ENCODE results near the gene PAQR8. TPM values are rescaled to one million over a fixed set of nuclear protein-coding genes. Genes with fewer than 3 reads are reported as not detected.

The PAQR8 gene
- polyA plus RNA-seq, 1 donor from 2014 or later = 1.8 TPM

- Histone ChIP-seq H3K4me2 (ENCODE audit: low read length) (no peak overlapping the region), H3K79me2 (replicated peaks; ENCODE audit: insufficient read depth, low read length) (no peaks in the 10 kb centered on the region), H3K9me2 (ENCODE audit: insufficient read depth, low read length) (no peaks in the 10 kb centered on the region), H3K27me3 (ENCODE audit: insufficient read depth, low read depth, low read length) (no peaks in the 10 kb centered on the region), H3K27ac (ENCODE audit: low read length) (no peak overlapping the region), H3F3A (ENCODE audit: insufficient read depth, low read length, poor library complexity, severe bottlenecking) (no peaks in the 10 kb centered on the region), H3K4me3 (ENCODE audit: low read length) (no peak overlapping the region), H2AFZ (ENCODE audit: low read depth, low read length) (no peak overlapping the region), H4K20me1 (ENCODE audit: insufficient read depth) (no peaks in the 10 kb centered on the region), H3K9ac (ENCODE audit: low read length) (no peak overlapping the region), H3K36me3 (ENCODE audit: insufficient read depth, low read length) (no peaks in the 10 kb centered on the region), H3K9me3 (ENCODE audit: low read length) (no peaks in the 10 kb centered on the region)
- TF ChIP-seq TAF1 (IDR thresholded peaks at IDR 0.05; ENCODE audit: low read depth) (no peak), CTCF (IDR thresholded peaks at IDR 0.05; ENCODE audit: poor library complexity, severe bottlenecking) (no peak), POLR2AphosphoS5 (IDR thresholded peaks at IDR 0.05) (no peak), REST (IDR thresholded peaks at IDR 0.05; ENCODE audit: borderline replicate concordance) (no peak), EZH2 (IDR thresholded peaks at IDR 0.05; ENCODE audit: borderline replicate concordance, insufficient read depth, low read length, poor library complexity, severe bottlenecking) (no peak), MXI1 (conservative IDR thresholded peaks at IDR 0.05; ENCODE audit: poor library complexity, severe bottlenecking) (no peak), RAD21 (conservative IDR thresholded peaks at IDR 0.05) (no peak), EP300 (conservative IDR thresholded peaks at IDR 0.05; ENCODE audit: poor library complexity, severe bottlenecking) (no peak), SMC3 (conservative IDR thresholded peaks at IDR 0.05; ENCODE audit: poor library complexity) (no peak)
Observed at GRCh38 chr6:52317211-52317610, 44.7 kb upstream of the PAQR8 start.

GRCh38 chr6:52317841-52318581 lies 43.9 kb upstream of the PAQR8 start:
- Histone ChIP-seq H3F3A (ENCODE audit: insufficient read depth, low read length, poor library complexity, severe bottlenecking) (no peaks in the 10 kb centered on the region), H3K27me3 (ENCODE audit: insufficient read depth, low read depth, low read length) (no peaks in the 10 kb centered on the region), H3K9ac (ENCODE audit: low read length) (no peak overlapping the region), H3K36me3 (ENCODE audit: insufficient read depth, low read length) (no peaks in the 10 kb centered on the region), H3K9me2 (ENCODE audit: insufficient read depth, low read length) (no peaks in the 10 kb centered on the region), H3K27ac (ENCODE audit: low read length) (no peak overlapping the region), H3K9me3 (ENCODE audit: low read length) (no peaks in the 10 kb centered on the region), H4K20me1 (ENCODE audit: insufficient read depth) (no peaks in the 10 kb centered on the region), H3K4me3 (ENCODE audit: low read length) (no peak overlapping the region), H2AFZ (ENCODE audit: low read depth, low read length) (no peak overlapping the region), H3K4me2 (ENCODE audit: low read length) (no peak overlapping the region), H3K79me2 (replicated peaks; ENCODE audit: insufficient read depth, low read length) (no peaks in the 10 kb centered on the region)
- TF ChIP-seq REST (IDR thresholded peaks at IDR 0.05; ENCODE audit: borderline replicate concordance) (no peak), CTCF (IDR thresholded peaks at IDR 0.05; ENCODE audit: poor library complexity, severe bottlenecking) (no peak), RAD21 (conservative IDR thresholded peaks at IDR 0.05) (no peak), TAF1 (IDR thresholded peaks at IDR 0.05; ENCODE audit: low read depth) (no peak), SMC3 (conservative IDR thresholded peaks at IDR 0.05; ENCODE audit: poor library complexity) (no peak), EP300 (conservative IDR thresholded peaks at IDR 0.05; ENCODE audit: poor library complexity, severe bottlenecking) (no peak), MXI1 (conservative IDR thresholded peaks at IDR 0.05; ENCODE audit: poor library complexity, severe bottlenecking) (no peak), EZH2 (IDR thresholded peaks at IDR 0.05; ENCODE audit: borderline replicate concordance, insufficient read depth, low read length, poor library complexity, severe bottlenecking) (no peak), POLR2AphosphoS5 (IDR thresholded peaks at IDR 0.05) (no peak)
